Activated naive CD4-positive, alpha-beta T cell treated with anti-CD3 and anti-CD28 coated beads for 36 hours (primary cell): ENCODE results near the gene WASL. TPM values are rescaled to one million over a fixed set of nuclear protein-coding genes. Genes with fewer than 3 reads are reported as not detected.

Experiments used
- CTCF ChIA-PET: fragments of 350-600 bp; sonication (Branson Sonifier 250); formaldehyde crosslinking; loops from one replicate; lab custom pipeline; 2021; ENCODE audit warnings: antibody characterized with exemption; lab: Charles Lee
- DNase-seq: peaks from one replicate; pipeline ENCODE4 v3.0.0-alpha.2; 2020
- H3K27ac Mint-ChIP-seq: one replicate; pipeline ENCODE4 v1.8.0; 2021; ENCODE audit warnings: mild to moderate bottlenecking, mixed read lengths
- H3K27me3 Mint-ChIP-seq: one replicate; pipeline ENCODE4 v1.8.0; 2021; ENCODE audit warnings: low read depth, mixed read lengths
- H3K36me3 Mint-ChIP-seq: one replicate; pipeline ENCODE4 v1.8.0; 2021; ENCODE audit warnings: low read depth, mixed read lengths
- H3K4me1 Mint-ChIP-seq: one replicate; pipeline ENCODE4 v1.8.0; 2021; ENCODE audit warnings: low read depth, mixed read lengths
- H3K4me3 Mint-ChIP-seq: one replicate; pipeline ENCODE4 v1.8.0; 2021; ENCODE audit warnings: mild to moderate bottlenecking, moderate library complexity, mixed read lengths
- H3K9me3 Mint-ChIP-seq: one replicate; pipeline ENCODE4 v1.8.0; 2021; ENCODE audit warnings: mixed read lengths
- intact Hi-C: fragments of 100-400 bp; cut with micrococcal nuclease; formaldehyde crosslinking; loops from one replicate; pipeline ENCODE4 v1.15.1; 2023
- total RNA-seq, 2 experiments: library from RNA; stranded (reverse); gene quantifications; one replicate each; pipeline ENCODE4 v1.2.3, GENCODE V29; 2021

The WASL gene
- total RNA-seq, 2 experiments from 2014 or later = 3.7 to 3.8 TPM

GRCh38 chr7:123687161-123687560, 61.6 kb downstream of the WASL start:
- intact Hi-C loops = no loop called here
- H3K9me3 Mint-ChIP-seq = no peaks in the 10 kb centered on the region
- no peak overlapping the region for H3K4me3 Mint-ChIP-seq
- H3K27ac Mint-ChIP-seq = no peak overlapping the region
- CTCF ChIA-PET = no interaction called here
- DNase-seq = no peak
- H3K4me1 Mint-ChIP-seq = no peaks in the 10 kb centered on the region
- H3K36me3 Mint-ChIP-seq = peaks cover 9% of the 10 kb centered on the region
- H3K27me3 Mint-ChIP-seq = no peaks in the 10 kb centered on the region

- intact Hi-C loops = loop anchor here (1.0 to 2.0 kb wide), 7 partner anchors 18 to 234 kb away; partner anchors contain the start of gene WASL
- no peaks in the 10 kb centered on the region for H3K9me3 Mint-ChIP-seq
- DNase-seq = peak; percentile 31
Measured at GRCh38 chr7:123682690-123683089, 66.1 kb downstream of the WASL start.

GRCh38 chr7:123681561-123681960, 67.2 kb downstream of the WASL start:
- Mint-ChIP-seq H3K27ac (no peak overlapping the region), H3K9me3 (no peaks in the 10 kb centered on the region), H3K27me3 (no peaks in the 10 kb centered on the region), H3K36me3 (peaks cover 2% of the 10 kb centered on the region), H3K4me1 (no peaks in the 10 kb centered on the region), H3K4me3 (no peak overlapping the region)
- DNase-seq = no peak
- CTCF ChIA-PET = interaction anchor here (0.6 to 2.4 kb wide), 5 partner anchors 20 to 1103 kb away, joined by 3 to 14 read pairs (median 3); no protein-coding TSS in a partner anchor
- intact Hi-C loops = no loop called here

More at GRCh38 chr7:123682690-123683089, 66.1 kb downstream of the WASL start:
- CTCF ChIA-PET = interaction anchor here (0.6 to 2.4 kb wide), 12 partner anchors 11 to 1128 kb away, joined by 3 to 14 read pairs (median 3); no protein-coding TSS in a partner anchor
- no peak overlapping the region for H3K4me3 Mint-ChIP-seq
- no peak overlapping the region for H3K27ac Mint-ChIP-seq
- no peaks in the 10 kb centered on the region for H3K4me1 Mint-ChIP-seq
- H3K27me3 Mint-ChIP-seq = no peaks in the 10 kb centered on the region
- peaks cover 2% of the 10 kb centered on the region for H3K36me3 Mint-ChIP-seq

- Mint-ChIP-seq H3K4me1 (no peaks in the 10 kb centered on the region), H3K27ac (no peak overlapping the region), H3K4me3 (no peak overlapping the region), H3K36me3 (peaks cover 2% of the 10 kb centered on the region), H3K27me3 (no peaks in the 10 kb centered on the region), H3K9me3 (no peaks in the 10 kb centered on the region)
- CTCF ChIA-PET = interaction anchor here (0.8 to 2.4 kb wide), 2 partner anchors 117 to 118 kb away, joined by 3 to 13 read pairs; no protein-coding TSS in a partner anchor
- intact Hi-C loops = no loop called here
- DNase-seq = no peak
Measured at GRCh38 chr7:123680580-123680979, 68.2 kb downstream of the WASL start.

- no peak overlapping the region for H3K27ac Mint-ChIP-seq
- H3K27me3 Mint-ChIP-seq = no peaks in the 10 kb centered on the region
- no peaks in the 10 kb centered on the region for H3K36me3 Mint-ChIP-seq
- no peak overlapping the region for H3K4me3 Mint-ChIP-seq
- intact Hi-C loops = no loop called here
- H3K4me1 Mint-ChIP-seq = no peaks in the 10 kb centered on the region
- H3K9me3 Mint-ChIP-seq = no peaks in the 10 kb centered on the region
- DNase-seq = no peak
- CTCF ChIA-PET = interaction anchor here (0.8 kb wide), 1 partner anchor 119 kb away, joined by 3 read pairs; no protein-coding TSS in a partner anchor
Measured at GRCh38 chr7:123679614-123680013, 69.2 kb downstream of the WASL start.

- Mint-ChIP-seq H3K4me1 (no peaks in the 10 kb centered on the region), H3K27ac (no peak overlapping the region), H3K9me3 (no peaks in the 10 kb centered on the region), H3K4me3 (no peak overlapping the region), H3K27me3 (no peaks in the 10 kb centered on the region), H3K36me3 (no peaks in the 10 kb centered on the region)
- DNase-seq = no peak
- CTCF ChIA-PET = interaction anchor here (1.6 kb wide), 1 partner anchor 24 kb away, joined by 4 read pairs; no protein-coding TSS in a partner anchor
- intact Hi-C loops = no loop called here
Measured at GRCh38 chr7:123677061-123677715, 71.6 kb downstream of the WASL start.

GRCh38 chr7:123675181-123675473, 73.7 kb downstream of the WASL start:
- intact Hi-C loops = no loop called here
- DNase-seq = no peak
- H3K9me3 Mint-ChIP-seq = no peaks in the 10 kb centered on the region
- no peak overlapping the region for H3K27ac Mint-ChIP-seq
- no peaks in the 10 kb centered on the region for H3K27me3 Mint-ChIP-seq
- no peak overlapping the region for H3K4me3 Mint-ChIP-seq
- no peaks in the 10 kb centered on the region for H3K4me1 Mint-ChIP-seq
- CTCF ChIA-PET = no interaction called here
- H3K36me3 Mint-ChIP-seq = no peaks in the 10 kb centered on the region

- intact Hi-C loops = no loop called here
- H3K27ac Mint-ChIP-seq = no peak overlapping the region
Measured at GRCh38 chr7:123674399-123675180, 74.2 kb downstream of the WASL start.

GRCh38 chr7:123673752-123674398, 74.9 kb downstream of the WASL start:
- no peak overlapping the region for H3K27ac Mint-ChIP-seq
- H3K27me3 Mint-ChIP-seq = no peaks in the 10 kb centered on the region
- intact Hi-C loops = no loop called here

More at GRCh38 chr7:123674399-123675180, 74.2 kb downstream of the WASL start:
- H3K4me1 Mint-ChIP-seq = no peaks in the 10 kb centered on the region
- CTCF ChIA-PET = interaction anchor here (0.6 kb wide), 1 partner anchor 96 kb away, joined by 3 read pairs; no protein-coding TSS in a partner anchor
- no peaks in the 10 kb centered on the region for H3K36me3 Mint-ChIP-seq
- no peaks in the 10 kb centered on the region for H3K9me3 Mint-ChIP-seq
- no peak overlapping the region for H3K4me3 Mint-ChIP-seq
- no peaks in the 10 kb centered on the region for H3K27me3 Mint-ChIP-seq
- no peak for DNase-seq

GRCh38 chr7:123673137-123673732, 75.6 kb downstream of the WASL start:
- no peaks in the 10 kb centered on the region for H3K36me3 Mint-ChIP-seq
- CTCF ChIA-PET = no interaction called here
- DNase-seq = no peak
- H3K27ac Mint-ChIP-seq = no peak overlapping the region
- H3K9me3 Mint-ChIP-seq = no peaks in the 10 kb centered on the region
- intact Hi-C loops = no loop called here
- no peaks in the 10 kb centered on the region for H3K4me1 Mint-ChIP-seq
- H3K4me3 Mint-ChIP-seq = no peak overlapping the region
- H3K27me3 Mint-ChIP-seq = no peaks in the 10 kb centered on the region

More at GRCh38 chr7:123673752-123674398, 74.9 kb downstream of the WASL start:
- H3K4me3 Mint-ChIP-seq = no peak overlapping the region
- DNase-seq = no peak
- CTCF ChIA-PET = no interaction called here
- no peaks in the 10 kb centered on the region for H3K36me3 Mint-ChIP-seq
- no peaks in the 10 kb centered on the region for H3K4me1 Mint-ChIP-seq
- no peaks in the 10 kb centered on the region for H3K9me3 Mint-ChIP-seq

GRCh38 chr7:123669485-123669884, 79.3 kb downstream of the WASL start:
- DNase-seq = no peak
- CTCF ChIA-PET = interaction anchor here (1.4 kb wide), 1 partner anchor 13 kb away, joined by 3 read pairs; no protein-coding TSS in a partner anchor
- Mint-ChIP-seq H3K27ac (no peak overlapping the region), H3K4me1 (no peaks in the 10 kb centered on the region), H3K27me3 (no peaks in the 10 kb centered on the region), H3K36me3 (no peaks in the 10 kb centered on the region), H3K9me3 (no peaks in the 10 kb centered on the region), H3K4me3 (no peak overlapping the region)
- intact Hi-C loops = no loop called here

- no peaks in the 10 kb centered on the region for H3K4me1 Mint-ChIP-seq
- H3K9me3 Mint-ChIP-seq = no peaks in the 10 kb centered on the region
- intact Hi-C loops = no loop called here
- no peak overlapping the region for H3K4me3 Mint-ChIP-seq
- DNase-seq = no peak
- H3K27ac Mint-ChIP-seq = no peak overlapping the region
- CTCF ChIA-PET = interaction anchor here (0.7 kb wide), 1 partner anchor 172 kb away, joined by 5 read pairs; no protein-coding TSS in a partner anchor
- peaks cover 6% of the 10 kb centered on the region for H3K27me3 Mint-ChIP-seq
- no peaks in the 10 kb centered on the region for H3K36me3 Mint-ChIP-seq
Measured at GRCh38 chr7:123666492-123666891, 82.3 kb downstream of the WASL start.
